GM19468 (cell line): ENCODE measurements around the gene KDM6A.

Experiments used
- ATAC-seq: cut with Tn5 transposase; IDR thresholded peaks from one replicate; pipeline ENCODE4 v1.9.1; 2021; ENCODE audit warnings: mild to moderate bottlenecking, moderate library complexity, moderate number of reproducible peaks; ENCODE audit not compliant: unreplicated experiment; ENCODE audit errors: extremely low read depth

The KDM6A gene

GRCh38 chrX:45145492-45146215, 272.7 kb downstream of the KDM6A start:
- no peak for ATAC-seq

- ATAC-seq, result no peak
These were observed 277.8 kb downstream of the KDM6A start for GRCh38 chrX:45150821-45151220.

GRCh38 chrX:45154033-45154360, 281.0 kb downstream of the KDM6A start:
- ATAC-seq, result no peak

- ATAC-seq, result no peak
These were observed 281.5 kb downstream of the KDM6A start for GRCh38 chrX:45154462-45154861.

DNA sequence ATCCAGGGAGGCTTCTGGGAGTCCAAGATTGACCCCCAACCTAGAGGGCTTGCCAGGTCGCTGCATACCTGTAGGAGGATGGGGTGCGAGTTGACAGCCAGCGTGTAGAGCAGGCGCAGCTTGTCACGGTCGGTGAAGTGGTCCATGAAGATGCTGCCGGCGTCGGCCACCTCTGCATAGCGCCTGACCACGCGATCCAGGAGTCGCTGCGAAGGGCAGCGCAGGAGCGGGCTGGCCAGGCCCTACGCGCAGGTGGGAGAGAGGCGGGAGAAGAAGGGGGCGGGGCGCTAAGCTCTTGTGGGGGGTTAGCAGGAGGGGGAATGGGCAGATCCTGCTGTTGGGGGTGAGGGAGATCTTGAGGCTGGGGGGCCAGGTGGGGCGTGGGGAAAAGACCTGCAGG, 284.7 kb downstream of the KDM6A start:
- ATAC-seq, result no peak
